Cardiac muscle cell (in vitro differentiated cells and primary cell): ENCODE data around the gene NINJ2. TPM values are rescaled to one million over a fixed set of nuclear protein-coding genes. Genes with fewer than 3 reads are reported as not detected.

Experiments
- DNase-seq, 2 donors: peaks; one replicate each; pipeline versions ENCODE4 v3.0.0 to v3.0.0-alpha.2; 2010 to 2017; ENCODE audit warnings: low read depth in 1 of 2, low spot score in 1 of 2
- H3K27ac ChIP-seq: fragments of 200-600 bp; sonication (generic); 2 replicates; pipeline ENCODE4 v1.5.1; 2016
- H3K27me3 ChIP-seq: fragments of 200-600 bp; sonication (generic); 2 replicates; pipeline ENCODE4 v1.6.0; 2016; ENCODE audit warnings: control low read depth
- H3K36me3 ChIP-seq: fragments of 200-600 bp; sonication (generic); 2 replicates; pipeline ENCODE4 v1.5.1; 2016; ENCODE audit warnings: control low read depth
- H3K4me1 ChIP-seq: fragments of 200-600 bp; sonication (generic); 2 replicates; pipeline ENCODE4 v1.8.1; 2017; ENCODE audit warnings: low read depth, mild to moderate bottlenecking, mixed run types
- H3K4me3 ChIP-seq: fragments of 200-600 bp; sonication (generic); 2 replicates; pipeline ENCODE4 v1.5.1; 2016; ENCODE audit warnings: mild to moderate bottlenecking
- H3K9me3 ChIP-seq: fragments of 200-600 bp; sonication (generic); 2 replicates; pipeline ENCODE4 v1.5.1; 2017; ENCODE audit warnings: low read depth, mild to moderate bottlenecking, control low read depth
- CTCF ChIP-seq: IDR thresholded peaks from 2 replicates; pipeline ENCODE4 v1.5.1; 2012; ENCODE audit warnings: low read depth, mild to moderate bottlenecking, low read length
- polyA plus RNA-seq: library from polyadenylated mRNA; unstranded; fragments of >200 nt; fragmentation: Nextera tagmentation; extraction: Ambion mirVana; gene quantifications from 2 replicates; pipeline ENCODE4 v1.2.1, GENCODE V29; 2016
- total RNA-seq: library from RNA; depleted of rRNA; stranded (reverse); fragments of >200 nt; gene quantifications from 2 replicates; pipeline ENCODE4 v1.2.3, GENCODE V29; 2016

The NINJ2 gene
- total and polyA plus RNA-seq, 2 experiments from 2014 or later = 2.3 TPM; not detected in 1

GRCh38 chr12:646442-647384, 16.5 kb downstream of the NINJ2 start:
- no peak for TF ChIP-seq CTCF
- Histone ChIP-seq H3K27ac (no peak overlapping the region), H3K4me1 (peaks cover 13% of the 10 kb centered on the region), H3K36me3 (no peaks in the 10 kb centered on the region), H3K9me3 (no peaks in the 10 kb centered on the region), H3K4me3 (no peak overlapping the region), H3K27me3 (no peaks in the 10 kb centered on the region)
- peak in 1 of 2 donors; percentile 42 for DNase-seq

- no peaks in the 10 kb centered on the region for H3K27me3 ChIP-seq
- H3K9me3 ChIP-seq = no peaks in the 10 kb centered on the region
- no peaks in the 10 kb centered on the region for H3K36me3 ChIP-seq
- TF ChIP-seq CTCF = no peak
- peak; percentile 26 to 78 for DNase-seq
- peak overlapping the region; percentile 13 for H3K27ac ChIP-seq
- peaks cover 13% of the 10 kb centered on the region for H3K4me1 ChIP-seq
- H3K4me3 ChIP-seq = no peak overlapping the region
These were observed 17.6 kb downstream of the NINJ2 start for GRCh38 chr12:645563-646071.

GRCh38 chr12:644818-645552, 18.3 kb downstream of the NINJ2 start:
- peak overlapping the region; percentile 13 for H3K27ac ChIP-seq
- H3K4me1 ChIP-seq = peaks cover 13% of the 10 kb centered on the region
- no peaks in the 10 kb centered on the region for H3K36me3 ChIP-seq
- no peak for TF ChIP-seq CTCF
- H3K9me3 ChIP-seq = no peaks in the 10 kb centered on the region
- no peaks in the 10 kb centered on the region for H3K27me3 ChIP-seq
- peak in 1 of 2 donors; percentile 84 for DNase-seq
- no peak overlapping the region for H3K4me3 ChIP-seq

GRCh38 chr12:644303-644639, 19.0 kb downstream of the NINJ2 start:
- H3K27me3 ChIP-seq = no peaks in the 10 kb centered on the region
- no peak overlapping the region for H3K4me3 ChIP-seq
- no peaks in the 10 kb centered on the region for H3K36me3 ChIP-seq
- no peak overlapping the region for H3K27ac ChIP-seq
- no peaks in the 10 kb centered on the region for H3K9me3 ChIP-seq
- DNase-seq = no peak
- no peak for TF ChIP-seq CTCF
- peaks cover 13% of the 10 kb centered on the region for H3K4me1 ChIP-seq

- Histone ChIP-seq H3K4me3 (peak overlapping the region; percentile 29), H3K36me3 (no peaks in the 10 kb centered on the region)
- no peak for TF ChIP-seq CTCF
These were observed 19.6 kb downstream of the NINJ2 start for GRCh38 chr12:643475-644302.

More at GRCh38 chr12:643475-644302, 19.6 kb downstream of the NINJ2 start:
- Histone ChIP-seq H3K27me3 (no peaks in the 10 kb centered on the region), H3K4me1 (peaks cover 13% of the 10 kb centered on the region), H3K27ac (no peak overlapping the region), H3K9me3 (no peaks in the 10 kb centered on the region)
- peak in 1 of 2 donors; percentile 16 for DNase-seq
